Neuronal stem cell (in vitro differentiated cells): ENCODE measurements around the gene PHAF1.

Experiments
- DNase-seq: peaks from one replicate; pipeline ENCODE4 v3.0.0-alpha.2; 2013; ENCODE audit warnings: low spot score
- H2AFZ ChIP-seq: one replicate; pipeline ENCODE4 v1.6.1; 2013; ENCODE audit warnings: mild to moderate bottlenecking, low read length, inconsistent platforms
- H2AK5ac ChIP-seq: 2 replicates; pipeline ENCODE4 v1.6.1; 2013; ENCODE audit warnings: low read depth, mild to moderate bottlenecking, inconsistent platforms, low read length, moderate library complexity, mixed read lengths
- H2BK120ac ChIP-seq: 2 replicates; pipeline ENCODE4 v1.6.1; 2013; ENCODE audit warnings: low read depth, mild to moderate bottlenecking, inconsistent platforms, low read length, moderate library complexity, mixed read lengths
- H2BK12ac ChIP-seq: one replicate; pipeline ENCODE4 v1.6.1; 2013; ENCODE audit warnings: low read length, inconsistent platforms
- H2BK15ac ChIP-seq: 2 replicates; pipeline ENCODE4 v1.6.1; 2013; ENCODE audit warnings: mild to moderate bottlenecking, low read length, inconsistent platforms, mixed read lengths
- H2BK5ac ChIP-seq: one replicate; pipeline ENCODE4 v1.6.1; 2013; ENCODE audit warnings: inconsistent platforms, mild to moderate bottlenecking, low read length, moderate library complexity
- H3K14ac ChIP-seq: one replicate; pipeline ENCODE4 v1.6.1; 2013; ENCODE audit warnings: low read length, inconsistent platforms
- H3K18ac ChIP-seq: 2 replicates; pipeline ENCODE4 v1.6.1; 2013; ENCODE audit warnings: low read length, inconsistent platforms
- H3K23ac ChIP-seq: 2 replicates; pipeline ENCODE4 v1.6.1; 2013; ENCODE audit warnings: low read depth, mild to moderate bottlenecking, mixed read lengths, low read length, inconsistent platforms; ENCODE audit not compliant: poor library complexity
- H3K27ac ChIP-seq: replicated peaks from 3 replicates; pipeline ENCODE4 v1.5.1; 2013; ENCODE audit warnings: low read length, inconsistent platforms
- H3K27me3 ChIP-seq, 3 experiments: 2 replicates each; pipeline ENCODE4 v1.6.1; 2013; ENCODE audit warnings: low read length in 3 of 3, mild to moderate bottlenecking in 2 of 3, inconsistent platforms in 1 of 3, low read depth in 1 of 3, mixed read lengths in 1 of 3, moderate library complexity in 1 of 3; ENCODE audit not compliant: control insufficient read depth in 3 of 3, insufficient read depth in 3 of 3
- H3K36me3 ChIP-seq, 2 donors: replicated peaks in 1 of 2; 2 replicates each; pipeline ENCODE4 v1.6.1; 2013; ENCODE audit warnings: low read length in 2 of 2; ENCODE audit not compliant: control insufficient read depth in 2 of 2, insufficient read depth in 2 of 2
- H3K4ac ChIP-seq: 2 replicates; pipeline ENCODE4 v1.6.1; 2013; ENCODE audit warnings: inconsistent platforms, mild to moderate bottlenecking, low read length, moderate library complexity
- H3K4me1 ChIP-seq, 2 donors: 1 replicate in 1 of 2; 2 replicates in 1 of 2; pipeline ENCODE4 v1.6.1; 2013; ENCODE audit warnings: low read length in 2 of 2, low read depth in 1 of 2; ENCODE audit not compliant: control insufficient read depth in 2 of 2, insufficient read depth in 1 of 2
- H3K4me2 ChIP-seq: one replicate; pipeline ENCODE4 v1.6.1; 2013; ENCODE audit warnings: mild to moderate bottlenecking, low read length, inconsistent platforms; ENCODE audit not compliant: insufficient read depth, poor library complexity, severe bottlenecking
- H3K4me3 ChIP-seq, 2 donors: 2 replicates each; pipeline ENCODE4 v1.5.1; 2013; ENCODE audit warnings: low read length in 2 of 2, mild to moderate bottlenecking in 2 of 2, inconsistent platforms in 1 of 2, moderate library complexity in 1 of 2
- H3K79me1 ChIP-seq: one replicate; pipeline ENCODE4 v1.6.1; 2013; ENCODE audit warnings: low read depth, mild to moderate bottlenecking, inconsistent platforms, low read length, moderate library complexity
- H3K9ac ChIP-seq: one replicate; pipeline ENCODE4 v1.6.1; 2013; ENCODE audit warnings: mild to moderate bottlenecking, low read depth, low read length, inconsistent platforms; ENCODE audit not compliant: poor library complexity
- H3K9me3 ChIP-seq, 2 donors: replicated peaks in 1 of 2; 2 replicates each; pipeline versions ENCODE3 to v1.6.1; 2013; ENCODE audit warnings: low read length in 2 of 2, mild to moderate bottlenecking in 2 of 2, inconsistent platforms in 1 of 2, low read depth in 1 of 2, mixed read lengths in 1 of 2, moderate library complexity in 1 of 2; ENCODE audit not compliant: control insufficient read depth in 2 of 2, insufficient read depth in 1 of 2
- H4K8ac ChIP-seq: one replicate; pipeline ENCODE4 v1.6.1; 2013; ENCODE audit warnings: low read depth, mild to moderate bottlenecking, inconsistent platforms, low read length, moderate library complexity
- H4K91ac ChIP-seq: one replicate; pipeline ENCODE4 v1.6.1; 2013; ENCODE audit warnings: low read length, low read depth, mild to moderate bottlenecking, inconsistent platforms; ENCODE audit not compliant: poor library complexity
- WGBS, 2 donors: extraction: QIAGEN DNeasy Blood & Tissue Kit; methylation state at CpG; one replicate each; pipeline ENCODE4 v1.1.7; 2013; ENCODE audit warnings: missing lambda C conversion rate in 2 of 2, mixed read lengths in 1 of 2; ENCODE audit not compliant: insufficient read length in 2 of 2, insufficient replicate concordance in 1 of 2; ENCODE audit errors: extremely low coverage in 2 of 2; 5-methylcytosine and 5-hydroxymethylcytosine counted together

PHAF1 gene

GRCh38 chr16:67182288-67182687 lies 72.5 kb downstream of the PHAF1 start:
- Histone ChIP-seq H3K27ac (no peak overlapping the region), H3K9ac (no peak overlapping the region), H2BK12ac (no peak overlapping the region), H2AFZ (no peak overlapping the region), H2AK5ac (no peak overlapping the region), H3K14ac (no peak overlapping the region), H3K4me2 (no peak overlapping the region), H4K91ac (no peak overlapping the region), H3K27me3 (peaks cover 5 to 55% (median 8%) of the 10 kb centered on the region in 3 experiments), H2BK120ac (no peak overlapping the region), H3K36me3 (peaks cover 0 to 13% of the 10 kb centered on the region in 2 donors), H3K4me3 (peak overlapping the region in 1 of 2 donors; percentile 54), H3K18ac (no peak overlapping the region), H3K79me1 (peaks cover 6% of the 10 kb centered on the region), H3K4me1 (peaks cover 8 to 21% of the 10 kb centered on the region in 2 donors), H2BK5ac (no peak overlapping the region), H3K9me3 (no peaks in the 10 kb centered on the region), H3K23ac (no peak overlapping the region), H4K8ac (no peak overlapping the region), H3K4ac (no peak overlapping the region), H2BK15ac (no peak overlapping the region)
- no peak for DNase-seq
- no CpG with 5 or more reads among the region's 2 CpGs for WGBS, 2 donors

GRCh38 chr16:67183284-67183626 lies 73.5 kb downstream of the PHAF1 start:
- Histone ChIP-seq H2BK15ac (no peak overlapping the region), H3K18ac (peak overlapping the region; percentile 84), H2BK5ac (peak overlapping the region; percentile 94), H3K9me3 (no peaks in the 10 kb centered on the region), H3K27ac (no peak overlapping the region), H2BK120ac (no peak overlapping the region), H3K9ac (peak overlapping the region; percentile 55), H3K27me3 (peaks cover 5 to 46% (median 8%) of the 10 kb centered on the region in 3 experiments), H3K23ac (no peak overlapping the region), H2AFZ (peak overlapping the region; percentile 96), H4K8ac (no peak overlapping the region), H3K4ac (no peak overlapping the region), H4K91ac (no peak overlapping the region), H3K36me3 (peaks cover 0 to 13% of the 10 kb centered on the region in 2 donors), H3K4me3 (peak overlapping the region; percentile 54 to 90), H3K4me1 (peaks cover 8 to 19% of the 10 kb centered on the region in 2 donors), H2AK5ac (no peak overlapping the region), H3K14ac (no peak overlapping the region), H3K4me2 (peak overlapping the region; percentile 82), H2BK12ac (no peak overlapping the region), H3K79me1 (peaks cover 7% of the 10 kb centered on the region)
- DNase-seq: no peak
- WGBS, 2 donors: no CpG with 5 or more reads among the region's 11 CpGs

- H3K27me3 ChIP-seq: peaks cover 5 to 40% (median 8%) of the 10 kb centered on the region in 3 experiments
- H2BK12ac ChIP-seq: peak within 1 kb of the TSS; percentile 73
- peak within 1 kb of the TSS; percentile 99 for H3K23ac ChIP-seq
- peaks cover 0 to 13% of the 10 kb centered on the region in 2 donors for H3K36me3 ChIP-seq
- no peak within 1 kb of the TSS for H3K4ac ChIP-seq
- H2AK5ac ChIP-seq: peak within 1 kb of the TSS; percentile 37
- H3K79me1 ChIP-seq: peaks cover 7% of the 10 kb centered on the region
- H2BK5ac ChIP-seq: peak within 1 kb of the TSS; percentile 94
- H3K4me1 ChIP-seq: peaks cover 8 to 17% of the 10 kb centered on the region in 2 donors
- H4K91ac ChIP-seq: peak within 1 kb of the TSS; percentile 30
- H3K18ac ChIP-seq: peak within 1 kb of the TSS; percentile 99
- H4K8ac ChIP-seq: peak within 1 kb of the TSS; percentile 96
- H2AFZ ChIP-seq: peak within 1 kb of the TSS; percentile 96
- H2BK15ac ChIP-seq: peak within 1 kb of the TSS; percentile 94
- no CpG with 5 or more reads among the region's 77 CpGs for WGBS, 2 donors
- H3K4me2 ChIP-seq: peak within 1 kb of the TSS; percentile 91
- peak within 1 kb of the TSS; percentile 95 for H3K9ac ChIP-seq
- peak; percentile 96 for DNase-seq
- peak within 1 kb of the TSS; percentile 54 to 90 for H3K4me3 ChIP-seq
- no peak within 1 kb of the TSS for H2BK120ac ChIP-seq
- H3K9me3 ChIP-seq: no peaks in the 10 kb centered on the region
- H3K14ac ChIP-seq: peak within 1 kb of the TSS; percentile 97
- H3K27ac ChIP-seq: peak within 1 kb of the TSS; percentile 92
These were observed 74.1 kb downstream of the PHAF1 start, which contains the start of gene MATCAP1 for GRCh38 chr16:67183627-67184452. TSS of gene MATCAP1 (minus strand) at chr16:67183963. CDS start at chr16:67180610, 3,353 bp downstream.

- Histone ChIP-seq H2BK5ac (peak overlapping the region; percentile 53), H3K9me3 (no peaks in the 10 kb centered on the region), H4K8ac (no peak overlapping the region), H3K27ac (no peak overlapping the region), H3K4me2 (peak overlapping the region; percentile 91), H4K91ac (peak overlapping the region; percentile 30), H3K4me1 (peaks cover 9 to 17% of the 10 kb centered on the region in 2 donors), H3K36me3 (peaks cover 0 to 11% of the 10 kb centered on the region in 2 donors), H3K79me1 (peaks cover 7% of the 10 kb centered on the region), H3K4ac (no peak overlapping the region), H2BK15ac (peak overlapping the region; percentile 58), H3K18ac (peak overlapping the region; percentile 89), H3K23ac (peak overlapping the region; percentile 98), H2AK5ac (peak overlapping the region; percentile 37), H3K14ac (peak overlapping the region; percentile 38), H3K9ac (peak overlapping the region; percentile 70), H3K27me3 (peaks cover 5 to 33% (median 8%) of the 10 kb centered on the region in 3 experiments), H2AFZ (peak overlapping the region; percentile 96), H3K4me3 (peak overlapping the region; percentile 54 to 90), H2BK12ac (no peak overlapping the region), H2BK120ac (no peak overlapping the region)
- WGBS, 2 donors: no CpG with 5 or more reads among the region's 59 CpGs
- DNase-seq: no peak
These were observed 74.8 kb downstream of the PHAF1 start for GRCh38 chr16:67184453-67184994.
